ENCODE data around the gene LIN37. TPM values are rescaled to one million over a fixed set of nuclear protein-coding genes. Genes with fewer than 3 reads are reported as not detected.

LIN37 gene
- total and polyA plus RNA-seq, 9 of the 15 experiments (the other 6 are each of a cell fraction or from before 2014, with no cell fraction given): 1.2 to 12.5 (median 8.6) TPM

DNA sequence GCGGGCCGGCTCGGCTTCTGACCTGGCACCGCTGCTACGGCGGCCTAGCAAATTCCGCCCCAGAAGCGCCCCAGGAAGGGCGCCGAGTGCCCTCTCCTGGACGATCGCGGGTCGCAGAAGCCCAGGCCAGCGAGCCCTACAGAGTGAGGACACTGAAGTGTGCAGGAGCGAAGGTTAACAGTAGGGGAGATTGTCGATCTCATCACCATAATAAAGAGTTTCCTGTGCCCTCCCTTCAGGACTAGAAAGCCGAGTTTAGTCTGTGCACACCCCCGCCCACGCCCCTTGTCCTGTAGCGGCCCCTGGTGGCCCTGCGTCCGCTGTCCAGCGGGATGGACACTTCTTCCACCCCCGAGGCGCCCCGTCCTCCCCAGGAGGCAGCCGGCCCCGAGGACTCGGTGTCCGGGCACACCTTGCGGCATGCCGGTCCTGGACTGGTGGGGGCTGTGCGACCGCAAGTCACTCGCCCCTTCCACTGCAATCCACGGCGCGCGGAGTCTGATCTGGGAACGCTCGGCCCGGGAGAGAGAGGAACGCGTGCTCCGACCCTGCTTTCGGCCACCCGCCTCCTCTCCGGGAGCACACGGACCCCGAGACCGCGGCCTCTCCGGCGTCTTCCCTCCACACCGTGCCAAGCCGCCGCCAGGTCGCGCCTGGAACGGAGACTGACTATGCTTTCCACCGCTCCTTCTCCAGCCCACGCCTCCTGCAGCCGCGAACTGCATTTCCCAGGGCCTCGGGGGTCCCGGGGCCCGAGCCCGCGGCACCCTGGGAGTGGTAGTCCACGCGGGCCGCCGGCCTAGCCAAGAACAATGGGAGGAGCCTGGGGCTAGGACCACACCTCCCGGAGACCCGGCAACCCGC lies 31.3 kb upstream of the LIN37 start (continued):
- TF ChIP-seq, protein P1, sequence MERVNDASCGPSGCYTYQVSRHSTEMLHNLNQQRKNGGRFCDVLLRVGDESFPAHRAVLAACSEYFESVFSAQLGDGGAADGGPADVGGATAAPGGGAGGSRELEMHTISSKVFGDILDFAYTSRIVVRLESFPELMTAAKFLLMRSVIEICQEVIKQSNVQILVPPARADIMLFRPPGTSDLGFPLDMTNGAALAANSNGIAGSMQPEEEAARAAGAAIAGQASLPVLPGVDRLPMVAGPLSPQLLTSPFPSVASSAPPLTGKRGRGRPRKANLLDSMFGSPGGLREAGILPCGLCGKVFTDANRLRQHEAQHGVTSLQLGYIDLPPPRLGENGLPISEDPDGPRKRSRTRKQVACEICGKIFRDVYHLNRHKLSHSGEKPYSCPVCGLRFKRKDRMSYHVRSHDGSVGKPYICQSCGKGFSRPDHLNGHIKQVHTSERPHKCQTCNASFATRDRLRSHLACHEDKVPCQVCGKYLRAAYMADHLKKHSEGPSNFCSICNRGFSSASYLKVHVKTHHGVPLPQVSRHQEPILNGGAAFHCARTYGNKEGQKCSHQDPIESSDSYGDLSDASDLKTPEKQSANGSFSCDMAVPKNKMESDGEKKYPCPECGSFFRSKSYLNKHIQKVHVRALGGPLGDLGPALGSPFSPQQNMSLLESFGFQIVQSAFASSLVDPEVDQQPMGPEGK (CRISPR knock-in tag; IDR thresholded peaks at IDR 0.05; ENCODE audit: borderline replicate concordance): no peak
- TF ChIP-seq ZNF224 (CRISPR knock-in tag; IDR thresholded peaks at IDR 0.05) (no peak), ZC3H4 (CRISPR knock-in tag; IDR thresholded peaks at IDR 0.05; ENCODE audit: borderline replicate concordance) (no peak), MECOM (CRISPR knock-in tag; IDR thresholded peaks at IDR 0.05) (no peak), PHTF2 (CRISPR knock-in tag; IDR thresholded peaks at IDR 0.05) (no peak), YBX1 (IDR thresholded peaks at IDR 0.05) (no peak), HLTF (IDR thresholded peaks at IDR 0.05) (no peak)
- TF ChIP-seq, protein P2, sequence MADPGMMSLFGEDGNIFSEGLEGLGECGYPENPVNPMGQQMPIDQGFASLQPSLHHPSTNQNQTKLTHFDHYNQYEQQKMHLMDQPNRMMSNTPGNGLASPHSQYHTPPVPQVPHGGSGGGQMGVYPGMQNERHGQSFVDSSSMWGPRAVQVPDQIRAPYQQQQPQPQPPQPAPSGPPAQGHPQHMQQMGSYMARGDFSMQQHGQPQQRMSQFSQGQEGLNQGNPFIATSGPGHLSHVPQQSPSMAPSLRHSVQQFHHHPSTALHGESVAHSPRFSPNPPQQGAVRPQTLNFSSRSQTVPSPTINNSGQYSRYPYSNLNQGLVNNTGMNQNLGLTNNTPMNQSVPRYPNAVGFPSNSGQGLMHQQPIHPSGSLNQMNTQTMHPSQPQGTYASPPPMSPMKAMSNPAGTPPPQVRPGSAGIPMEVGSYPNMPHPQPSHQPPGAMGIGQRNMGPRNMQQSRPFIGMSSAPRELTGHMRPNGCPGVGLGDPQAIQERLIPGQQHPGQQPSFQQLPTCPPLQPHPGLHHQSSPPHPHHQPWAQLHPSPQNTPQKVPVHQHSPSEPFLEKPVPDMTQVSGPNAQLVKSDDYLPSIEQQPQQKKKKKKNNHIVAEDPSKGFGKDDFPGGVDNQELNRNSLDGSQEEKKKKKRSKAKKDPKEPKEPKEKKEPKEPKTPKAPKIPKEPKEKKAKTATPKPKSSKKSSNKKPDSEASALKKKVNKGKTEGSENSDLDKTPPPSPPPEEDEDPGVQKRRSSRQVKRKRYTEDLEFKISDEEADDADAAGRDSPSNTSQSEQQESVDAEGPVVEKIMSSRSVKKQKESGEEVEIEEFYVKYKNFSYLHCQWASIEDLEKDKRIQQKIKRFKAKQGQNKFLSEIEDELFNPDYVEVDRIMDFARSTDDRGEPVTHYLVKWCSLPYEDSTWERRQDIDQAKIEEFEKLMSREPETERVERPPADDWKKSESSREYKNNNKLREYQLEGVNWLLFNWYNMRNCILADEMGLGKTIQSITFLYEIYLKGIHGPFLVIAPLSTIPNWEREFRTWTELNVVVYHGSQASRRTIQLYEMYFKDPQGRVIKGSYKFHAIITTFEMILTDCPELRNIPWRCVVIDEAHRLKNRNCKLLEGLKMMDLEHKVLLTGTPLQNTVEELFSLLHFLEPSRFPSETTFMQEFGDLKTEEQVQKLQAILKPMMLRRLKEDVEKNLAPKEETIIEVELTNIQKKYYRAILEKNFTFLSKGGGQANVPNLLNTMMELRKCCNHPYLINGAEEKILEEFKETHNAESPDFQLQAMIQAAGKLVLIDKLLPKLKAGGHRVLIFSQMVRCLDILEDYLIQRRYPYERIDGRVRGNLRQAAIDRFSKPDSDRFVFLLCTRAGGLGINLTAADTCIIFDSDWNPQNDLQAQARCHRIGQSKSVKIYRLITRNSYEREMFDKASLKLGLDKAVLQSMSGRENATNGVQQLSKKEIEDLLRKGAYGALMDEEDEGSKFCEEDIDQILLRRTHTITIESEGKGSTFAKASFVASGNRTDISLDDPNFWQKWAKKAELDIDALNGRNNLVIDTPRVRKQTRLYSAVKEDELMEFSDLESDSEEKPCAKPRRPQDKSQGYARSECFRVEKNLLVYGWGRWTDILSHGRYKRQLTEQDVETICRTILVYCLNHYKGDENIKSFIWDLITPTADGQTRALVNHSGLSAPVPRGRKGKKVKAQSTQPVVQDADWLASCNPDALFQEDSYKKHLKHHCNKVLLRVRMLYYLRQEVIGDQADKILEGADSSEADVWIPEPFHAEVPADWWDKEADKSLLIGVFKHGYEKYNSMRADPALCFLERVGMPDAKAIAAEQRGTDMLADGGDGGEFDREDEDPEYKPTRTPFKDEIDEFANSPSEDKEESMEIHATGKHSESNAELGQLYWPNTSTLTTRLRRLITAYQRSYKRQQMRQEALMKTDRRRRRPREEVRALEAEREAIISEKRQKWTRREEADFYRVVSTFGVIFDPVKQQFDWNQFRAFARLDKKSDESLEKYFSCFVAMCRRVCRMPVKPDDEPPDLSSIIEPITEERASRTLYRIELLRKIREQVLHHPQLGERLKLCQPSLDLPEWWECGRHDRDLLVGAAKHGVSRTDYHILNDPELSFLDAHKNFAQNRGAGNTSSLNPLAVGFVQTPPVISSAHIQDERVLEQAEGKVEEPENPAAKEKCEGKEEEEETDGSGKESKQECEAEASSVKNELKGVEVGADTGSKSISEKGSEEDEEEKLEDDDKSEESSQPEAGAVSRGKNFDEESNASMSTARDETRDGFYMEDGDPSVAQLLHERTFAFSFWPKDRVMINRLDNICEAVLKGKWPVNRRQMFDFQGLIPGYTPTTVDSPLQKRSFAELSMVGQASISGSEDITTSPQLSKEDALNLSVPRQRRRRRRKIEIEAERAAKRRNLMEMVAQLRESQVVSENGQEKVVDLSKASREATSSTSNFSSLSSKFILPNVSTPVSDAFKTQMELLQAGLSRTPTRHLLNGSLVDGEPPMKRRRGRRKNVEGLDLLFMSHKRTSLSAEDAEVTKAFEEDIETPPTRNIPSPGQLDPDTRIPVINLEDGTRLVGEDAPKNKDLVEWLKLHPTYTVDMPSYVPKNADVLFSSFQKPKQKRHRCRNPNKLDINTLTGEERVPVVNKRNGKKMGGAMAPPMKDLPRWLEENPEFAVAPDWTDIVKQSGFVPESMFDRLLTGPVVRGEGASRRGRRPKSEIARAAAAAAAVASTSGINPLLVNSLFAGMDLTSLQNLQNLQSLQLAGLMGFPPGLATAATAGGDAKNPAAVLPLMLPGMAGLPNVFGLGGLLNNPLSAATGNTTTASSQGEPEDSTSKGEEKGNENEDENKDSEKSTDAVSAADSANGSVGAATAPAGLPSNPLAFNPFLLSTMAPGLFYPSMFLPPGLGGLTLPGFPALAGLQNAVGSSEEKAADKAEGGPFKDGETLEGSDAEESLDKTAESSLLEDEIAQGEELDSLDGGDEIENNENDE (IDR thresholded peaks at IDR 0.05; ENCODE audit: low read depth, low read length): no peak

All from K562 (cell line).